Measurements from ENCODE around the gene PAK1. TPM values are rescaled to one million over a fixed set of nuclear protein-coding genes. Genes with fewer than 3 reads are reported as not detected.

PAK1 gene
- total and polyA plus RNA-seq, 9 of the 15 experiments (the other 6 are each of a cell fraction or from before 2014, with no cell fraction given): 0.52 to 11.7 (median 1.9) TPM

DNA sequence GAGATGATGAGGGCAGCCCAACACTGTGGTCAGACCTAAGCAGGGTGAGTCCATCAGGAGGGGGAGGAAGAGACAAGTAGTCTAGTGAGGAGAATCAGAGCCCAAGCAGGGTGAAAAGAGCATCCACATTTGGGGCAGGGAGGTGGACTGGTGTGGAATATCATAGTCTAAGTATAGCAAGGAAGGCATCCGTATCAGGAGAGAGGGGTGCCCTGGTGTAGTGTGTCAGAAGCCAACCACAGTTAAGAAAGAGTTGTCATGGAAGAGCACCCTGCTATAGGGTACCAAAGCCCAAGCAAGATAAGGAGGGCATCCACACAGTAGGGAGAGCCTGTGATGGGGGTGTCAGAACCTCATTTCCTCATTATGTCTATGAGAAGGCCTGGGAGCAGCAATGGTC is 45.3 kb downstream of the PAK1 start (continued):
- TF ChIP-seq, protein P1, sequence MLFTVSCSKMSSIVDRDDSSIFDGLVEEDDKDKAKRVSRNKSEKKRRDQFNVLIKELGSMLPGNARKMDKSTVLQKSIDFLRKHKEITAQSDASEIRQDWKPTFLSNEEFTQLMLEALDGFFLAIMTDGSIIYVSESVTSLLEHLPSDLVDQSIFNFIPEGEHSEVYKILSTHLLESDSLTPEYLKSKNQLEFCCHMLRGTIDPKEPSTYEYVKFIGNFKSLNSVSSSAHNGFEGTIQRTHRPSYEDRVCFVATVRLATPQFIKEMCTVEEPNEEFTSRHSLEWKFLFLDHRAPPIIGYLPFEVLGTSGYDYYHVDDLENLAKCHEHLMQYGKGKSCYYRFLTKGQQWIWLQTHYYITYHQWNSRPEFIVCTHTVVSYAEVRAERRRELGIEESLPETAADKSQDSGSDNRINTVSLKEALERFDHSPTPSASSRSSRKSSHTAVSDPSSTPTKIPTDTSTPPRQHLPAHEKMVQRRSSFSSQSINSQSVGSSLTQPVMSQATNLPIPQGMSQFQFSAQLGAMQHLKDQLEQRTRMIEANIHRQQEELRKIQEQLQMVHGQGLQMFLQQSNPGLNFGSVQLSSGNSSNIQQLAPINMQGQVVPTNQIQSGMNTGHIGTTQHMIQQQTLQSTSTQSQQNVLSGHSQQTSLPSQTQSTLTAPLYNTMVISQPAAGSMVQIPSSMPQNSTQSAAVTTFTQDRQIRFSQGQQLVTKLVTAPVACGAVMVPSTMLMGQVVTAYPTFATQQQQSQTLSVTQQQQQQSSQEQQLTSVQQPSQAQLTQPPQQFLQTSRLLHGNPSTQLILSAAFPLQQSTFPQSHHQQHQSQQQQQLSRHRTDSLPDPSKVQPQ (CRISPR knock-in tag; IDR thresholded peaks at IDR 0.05; ENCODE audit: borderline replicate concordance): no peak
- TF ChIP-seq ZBTB7A (IDR thresholded peaks at IDR 0.05; ENCODE audit: borderline replicate concordance, control insufficient read depth, low read depth, low read length) (no peak), ARID2 (IDR thresholded peaks at IDR 0.05) (no peak), EP400 (IDR thresholded peaks at IDR 0.05) (no peak), NUFIP1 (IDR thresholded peaks at IDR 0.05; ENCODE audit: partially characterized antibody) (no peak), ZNF57 (CRISPR knock-in tag; IDR thresholded peaks at IDR 0.05) (no peak), RBM39 (optimal IDR thresholded peaks at IDR 0.05; ENCODE audit: low read depth, low read length) (no peak)
- TF ChIP-seq, protein P2, sequence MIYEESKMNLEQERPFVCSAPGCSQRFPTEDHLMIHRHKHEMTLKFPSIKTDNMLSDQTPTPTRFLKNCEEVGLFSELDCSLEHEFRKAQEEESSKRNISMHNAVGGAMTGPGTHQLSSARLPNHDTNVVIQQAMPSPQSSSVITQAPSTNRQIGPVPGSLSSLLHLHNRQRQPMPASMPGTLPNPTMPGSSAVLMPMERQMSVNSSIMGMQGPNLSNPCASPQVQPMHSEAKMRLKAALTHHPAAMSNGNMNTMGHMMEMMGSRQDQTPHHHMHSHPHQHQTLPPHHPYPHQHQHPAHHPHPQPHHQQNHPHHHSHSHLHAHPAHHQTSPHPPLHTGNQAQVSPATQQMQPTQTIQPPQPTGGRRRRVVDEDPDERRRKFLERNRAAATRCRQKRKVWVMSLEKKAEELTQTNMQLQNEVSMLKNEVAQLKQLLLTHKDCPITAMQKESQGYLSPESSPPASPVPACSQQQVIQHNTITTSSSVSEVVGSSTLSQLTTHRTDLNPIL (CRISPR knock-in tag; IDR thresholded peaks at IDR 0.05): no peak
